IPS-15b (cell line): ENCODE results near the gene USP17L29.
"Not testable (repeated sequence)": the region's sequence is repeated elsewhere in the genome, so short reads cannot be mapped to it uniquely, and the experiment has no call there.

Experiments
- H3K27me3 ChIP-seq: one replicate; pipeline ENCODE4 v1.6.1; 2013; ENCODE audit warnings: low read length; ENCODE audit not compliant: control insufficient read depth, insufficient read depth
- H3K36me3 ChIP-seq: one replicate; pipeline ENCODE4 v1.6.1; 2013; ENCODE audit warnings: low read length; ENCODE audit not compliant: control insufficient read depth, insufficient read depth
- H3K4me1 ChIP-seq: one replicate; pipeline ENCODE4 v1.6.1; 2013; ENCODE audit warnings: mild to moderate bottlenecking, low read length; ENCODE audit not compliant: control insufficient read depth, insufficient read depth
- H3K4me3 ChIP-seq: one replicate; pipeline ENCODE4 v1.5.1; 2013; ENCODE audit warnings: low read depth, low read length
- H3K9ac ChIP-seq: one replicate; pipeline ENCODE4 v1.6.1; 2013; ENCODE audit warnings: low read depth, mild to moderate bottlenecking, low read length
- H3K9me3 ChIP-seq: one replicate; pipeline ENCODE4 v1.6.1; 2013; ENCODE audit warnings: mild to moderate bottlenecking, low read length; ENCODE audit not compliant: control insufficient read depth, insufficient read depth

Gene USP17L29

DNA sequence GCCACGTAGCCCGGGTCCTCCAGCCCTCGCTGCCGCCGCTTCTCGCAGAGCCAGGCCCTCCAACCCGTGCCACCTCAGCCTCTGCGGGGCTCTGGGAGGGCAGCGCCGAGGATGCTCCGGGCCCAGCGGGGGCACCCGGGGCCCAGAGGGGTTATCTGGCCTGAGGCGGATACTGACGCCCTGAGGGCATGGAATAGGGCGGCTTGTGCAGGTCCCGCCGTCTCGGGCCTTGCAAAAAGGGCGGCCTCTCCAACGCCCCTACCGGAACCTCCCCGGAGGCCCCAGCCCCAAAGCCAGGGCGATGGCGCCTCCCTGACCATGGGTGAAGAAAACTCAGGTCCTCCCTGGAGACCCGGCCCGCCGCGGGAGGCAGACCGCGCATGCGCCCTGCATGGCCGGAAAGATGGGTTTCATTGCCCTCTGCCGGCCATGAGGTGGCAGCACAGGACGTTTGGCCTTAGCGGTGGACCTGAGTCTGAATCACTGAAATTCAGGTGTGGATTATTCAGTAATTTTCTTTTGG, 27.6 kb downstream of the USP17L29 start:
- not testable (repeated sequence) for H3K36me3 ChIP-seq, H3K27me3 ChIP-seq, H3K4me1 ChIP-seq, H3K9ac ChIP-seq, H3K9me3 ChIP-seq
- H3K4me3 ChIP-seq: peak overlapping the region; percentile 31

GRCh38 chr4:9384126-9384525, 30.7 kb downstream of the USP17L29 start:
- no peaks in the 10 kb centered on the region for H3K36me3 ChIP-seq
- H3K4me1 ChIP-seq: no peaks in the 10 kb centered on the region
- H3K9me3 ChIP-seq: no peaks in the 10 kb centered on the region
- H3K27me3 ChIP-seq: no peaks in the 10 kb centered on the region
- H3K4me3 ChIP-seq: no peak overlapping the region
- no peak overlapping the region for H3K9ac ChIP-seq

GRCh38 chr4:9389001-9389400, 35.6 kb downstream of the USP17L29 start:
- not testable (repeated sequence) for H3K36me3 ChIP-seq, H3K9ac ChIP-seq, H3K9me3 ChIP-seq, H3K4me3 ChIP-seq, H3K27me3 ChIP-seq, H3K4me1 ChIP-seq
